Uterus (tissue), 2 donors: ENCODE measurements around the gene MAT2A.

Experiments used
- CTCF ChIP-seq, 4 experiments: fragments of 200-600 bp in 2 of 4; fragments of 450-650 bp in 2 of 4; sonication (generic) in 2 of 4; IDR thresholded peaks; one replicate each; pipeline ENCODE4 v1.5.1; 2016 to 2019; ENCODE audit warnings: antibody characterized with exemption in 4 of 4, mild to moderate bottlenecking in 2 of 4, moderate library complexity in 1 of 4
- POLR2A ChIP-seq, 2 donors: fragments of 450-650 bp; IDR thresholded peaks; one replicate each; pipeline ENCODE4 v1.6.1; 2016; ENCODE audit warnings: antibody characterized with exemption in 2 of 2, mild to moderate bottlenecking in 1 of 2, moderate library complexity in 1 of 2

- TF ChIP-seq CTCF (IDR thresholded peaks at IDR 0.05) (no peak), POLR2A (IDR thresholded peaks at IDR 0.05) (no peak)
Observed at GRCh38 chr2:85588236-85588635, 49.3 kb downstream of the MAT2A start.
